ENCODE results near the gene DSG1. TPM values are rescaled to one million over a fixed set of nuclear protein-coding genes. Genes with fewer than 3 reads are reported as not detected.

The DSG1 gene
- total and polyA plus RNA-seq, 2 of the 13 experiments (the other 11 are each of a cell fraction or from before 2014, with no cell fraction given) = 0.04 TPM; not detected in 1

DNA sequence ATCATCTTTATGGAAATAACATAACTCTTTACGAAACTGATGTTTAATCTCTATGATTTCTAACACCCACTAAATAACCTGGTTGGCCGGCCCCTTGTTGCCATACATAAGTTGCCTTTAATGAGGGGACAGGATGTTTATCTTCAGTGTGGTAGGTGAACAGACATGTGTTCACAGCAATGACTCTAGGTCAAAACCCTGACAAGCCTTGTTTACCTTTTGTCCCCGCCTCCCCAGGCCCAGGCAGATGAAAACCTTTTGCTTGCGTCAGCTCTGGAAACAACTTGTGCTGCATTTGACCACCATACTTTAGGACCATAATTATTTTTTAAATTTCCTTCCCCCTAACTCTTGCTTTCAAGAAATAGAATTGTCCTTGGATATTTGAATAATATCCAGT lies 55.7 kb downstream of the DSG1 start (continued):
- TF ChIP-seq RBFOX2 (IDR thresholded peaks at IDR 0.05; ENCODE audit: low read depth, low read length) (no peak), RXRB (CRISPR knock-in tag; IDR thresholded peaks at IDR 0.05; ENCODE audit: borderline replicate concordance) (peak; percentile 80), KAT7 (CRISPR knock-in tag; IDR thresholded peaks at IDR 0.05; ENCODE audit: borderline replicate concordance) (no peak), MTA3 (CRISPR knock-in tag; IDR thresholded peaks at IDR 0.05) (no peak), MAFK (conservative IDR thresholded peaks at IDR 0.05 in 1 of 2, IDR thresholded peaks at IDR 0.05 in 1 of 2; ENCODE audit: low read length in 2 of 2) (peak; percentile 43 to 57), THAP11 (CRISPR knock-in tag; IDR thresholded peaks at IDR 0.05) (peak; percentile 53; the same call in 1 of the 2 replicates), TSC22D2 (CRISPR knock-in tag; IDR thresholded peaks at IDR 0.05; ENCODE audit: borderline replicate concordance) (no peak), MBD4 (IDR thresholded peaks at IDR 0.05; ENCODE audit: borderline replicate concordance, low read length) (no peak), SAP130 (CRISPR knock-in tag; IDR thresholded peaks at IDR 0.05; ENCODE audit: low read depth) (peak; percentile 80), ESRRA (CRISPR knock-in tag; IDR thresholded peaks at IDR 0.05; ENCODE audit: low read depth) (no peak), ZBTB7A (CRISPR knock-in tag; IDR thresholded peaks at IDR 0.05) (no peak), POGZ (CRISPR knock-in tag; IDR thresholded peaks at IDR 0.05) (peak; percentile 84), ZFP62 (CRISPR knock-in tag; IDR thresholded peaks at IDR 0.05) (no peak), SOX13 (IDR thresholded peaks at IDR 0.05) (no peak), SOX13 (CRISPR knock-in tag; conservative IDR thresholded peaks at IDR 0.05 in 1 of 2, IDR thresholded peaks at IDR 0.05 in 1 of 2) (peak in 1 of 2 experiments; percentile 68; a peak in 2 of 4 replicates), TAF1 (CRISPR knock-in tag; IDR thresholded peaks at IDR 0.05) (no peak), KDM6A (CRISPR knock-in tag; IDR thresholded peaks at IDR 0.05; ENCODE audit: low read depth) (peak; percentile 37; the same call in 1 of the 2 replicates), RARA (CRISPR knock-in tag; IDR thresholded peaks at IDR 0.05) (peak; percentile 87), TBX2 (CRISPR knock-in tag; IDR thresholded peaks at IDR 0.05; ENCODE audit: borderline replicate concordance) (peak; percentile 36; the same call in 1 of the 2 replicates), ZSCAN20 (CRISPR knock-in tag; IDR thresholded peaks at IDR 0.05; ENCODE audit: borderline replicate concordance) (no peak), AKAP8 (CRISPR knock-in tag; IDR thresholded peaks at IDR 0.05) (no peak), ZNF674 (CRISPR knock-in tag; IDR thresholded peaks at IDR 0.05; ENCODE audit: low read depth) (no peak), MIXL1 (CRISPR knock-in tag; IDR thresholded peaks at IDR 0.05) (peak; percentile 70; the same call in 1 of the 2 replicates)
- TF ChIP-seq, protein P1, sequence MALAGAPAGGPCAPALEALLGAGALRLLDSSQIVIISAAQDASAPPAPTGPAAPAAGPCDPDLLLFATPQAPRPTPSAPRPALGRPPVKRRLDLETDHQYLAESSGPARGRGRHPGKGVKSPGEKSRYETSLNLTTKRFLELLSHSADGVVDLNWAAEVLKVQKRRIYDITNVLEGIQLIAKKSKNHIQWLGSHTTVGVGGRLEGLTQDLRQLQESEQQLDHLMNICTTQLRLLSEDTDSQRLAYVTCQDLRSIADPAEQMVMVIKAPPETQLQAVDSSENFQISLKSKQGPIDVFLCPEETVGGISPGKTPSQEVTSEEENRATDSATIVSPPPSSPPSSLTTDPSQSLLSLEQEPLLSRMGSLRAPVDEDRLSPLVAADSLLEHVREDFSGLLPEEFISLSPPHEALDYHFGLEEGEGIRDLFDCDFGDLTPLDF (CRISPR knock-in tag; IDR thresholded peaks at IDR 0.05) = no peak
- TF ChIP-seq, protein P2, sequence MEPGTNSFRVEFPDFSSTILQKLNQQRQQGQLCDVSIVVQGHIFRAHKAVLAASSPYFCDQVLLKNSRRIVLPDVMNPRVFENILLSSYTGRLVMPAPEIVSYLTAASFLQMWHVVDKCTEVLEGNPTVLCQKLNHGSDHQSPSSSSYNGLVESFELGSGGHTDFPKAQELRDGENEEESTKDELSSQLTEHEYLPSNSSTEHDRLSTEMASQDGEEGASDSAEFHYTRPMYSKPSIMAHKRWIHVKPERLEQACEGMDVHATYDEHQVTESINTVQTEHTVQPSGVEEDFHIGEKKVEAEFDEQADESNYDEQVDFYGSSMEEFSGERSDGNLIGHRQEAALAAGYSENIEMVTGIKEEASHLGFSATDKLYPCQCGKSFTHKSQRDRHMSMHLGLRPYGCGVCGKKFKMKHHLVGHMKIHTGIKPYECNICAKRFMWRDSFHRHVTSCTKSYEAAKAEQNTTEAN (CRISPR knock-in tag; conservative IDR thresholded peaks at IDR 0.05) = no peak
- TF ChIP-seq, protein P3, sequence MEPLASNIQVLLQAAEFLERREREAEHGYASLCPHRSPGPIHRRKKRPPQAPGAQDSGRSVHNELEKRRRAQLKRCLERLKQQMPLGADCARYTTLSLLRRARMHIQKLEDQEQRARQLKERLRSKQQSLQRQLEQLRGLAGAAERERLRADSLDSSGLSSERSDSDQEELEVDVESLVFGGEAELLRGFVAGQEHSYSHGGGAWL (CRISPR knock-in tag; IDR thresholded peaks at IDR 0.05) = no peak
- TF ChIP-seq, protein P4, sequence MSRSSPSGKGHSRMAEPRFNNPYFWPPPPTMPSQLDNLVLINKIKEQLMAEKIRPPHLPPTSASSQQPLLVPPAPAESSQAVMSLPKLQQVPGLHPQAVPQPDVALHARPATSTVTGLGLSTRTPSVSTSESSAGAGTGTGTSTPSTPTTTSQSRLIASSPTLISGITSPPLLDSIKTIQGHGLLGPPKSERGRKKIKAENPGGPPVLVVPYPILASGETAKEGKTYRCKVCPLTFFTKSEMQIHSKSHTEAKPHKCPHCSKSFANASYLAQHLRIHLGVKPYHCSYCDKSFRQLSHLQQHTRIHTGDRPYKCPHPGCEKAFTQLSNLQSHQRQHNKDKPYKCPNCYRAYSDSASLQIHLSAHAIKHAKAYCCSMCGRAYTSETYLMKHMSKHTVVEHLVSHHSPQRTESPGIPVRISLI (CRISPR knock-in tag; IDR thresholded peaks at IDR 0.05; ENCODE audit: borderline replicate concordance) = no peak
- TF ChIP-seq, protein P5, sequence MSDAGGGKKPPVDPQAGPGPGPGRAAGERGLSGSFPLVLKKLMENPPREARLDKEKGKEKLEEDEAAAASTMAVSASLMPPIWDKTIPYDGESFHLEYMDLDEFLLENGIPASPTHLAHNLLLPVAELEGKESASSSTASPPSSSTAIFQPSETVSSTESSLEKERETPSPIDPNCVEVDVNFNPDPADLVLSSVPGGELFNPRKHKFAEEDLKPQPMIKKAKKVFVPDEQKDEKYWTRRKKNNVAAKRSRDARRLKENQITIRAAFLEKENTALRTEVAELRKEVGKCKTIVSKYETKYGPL (CRISPR knock-in tag; IDR thresholded peaks at IDR 0.05) = no peak
- TF ChIP-seq, protein P6, sequence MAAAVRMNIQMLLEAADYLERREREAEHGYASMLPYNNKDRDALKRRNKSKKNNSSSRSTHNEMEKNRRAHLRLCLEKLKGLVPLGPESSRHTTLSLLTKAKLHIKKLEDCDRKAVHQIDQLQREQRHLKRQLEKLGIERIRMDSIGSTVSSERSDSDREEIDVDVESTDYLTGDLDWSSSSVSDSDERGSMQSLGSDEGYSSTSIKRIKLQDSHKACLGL (CRISPR knock-in tag; IDR thresholded peaks at IDR 0.05) = no peak
